Breast epithelium (tissue), 4 donors: Measurements from ENCODE around the gene RTN4. TPM values are rescaled to one million over a fixed set of nuclear protein-coding genes. Genes with fewer than 3 reads are reported as not detected.

ENCODE experiments used
- DNase-seq, 2 donors: peaks; one replicate each; pipeline ENCODE4 v3.0.0-alpha.2; 2019; ENCODE audit warnings: low spot score in 2 of 2
- H3K27ac ChIP-seq, 2 donors: fragments of 200-600 bp; sonication (generic) in 1 of 2; one replicate each; pipeline ENCODE4 v1.5.1; 2016 to 2019; ENCODE audit warnings: mild to moderate bottlenecking in 1 of 2
- H3K27me3 ChIP-seq, 2 donors: fragments of 200-600 bp; sonication (generic) in 1 of 2; one replicate each; pipeline versions ENCODE4 v1.5.1 to v1.6.0; 2017 to 2019; ENCODE audit warnings: control low read depth in 1 of 2, mild to moderate bottlenecking in 1 of 2
- H3K36me3 ChIP-seq: fragments of 200-600 bp; one replicate; pipeline ENCODE4 v1.5.1; 2019
- H3K4me1 ChIP-seq, 2 donors: fragments of 200-600 bp; sonication (generic); one replicate each; pipeline ENCODE4 v1.5.1; 2016 to 2019; ENCODE audit warnings: control low read depth in 1 of 2
- H3K4me3 ChIP-seq, 3 donors: fragments of 200-600 bp; sonication (generic); 1 replicate in 2 of 3; 2 replicates in 1 of 3; pipeline ENCODE4 v1.5.1; 2016 to 2019; ENCODE audit warnings: mild to moderate bottlenecking in 3 of 3, moderate library complexity in 2 of 3
- H3K9me3 ChIP-seq, 2 donors: fragments of 200-600 bp; sonication (generic) in 1 of 2; one replicate each; pipeline ENCODE4 v1.5.1; 2016 to 2019; ENCODE audit warnings: control low read depth in 1 of 2
- POLR2A ChIP-seq: fragments of 450-650 bp; IDR thresholded peaks from one replicate; pipeline ENCODE4 v1.6.1; 2016; ENCODE audit warnings: antibody characterized with exemption, mild to moderate bottlenecking, moderate library complexity
- POLR2AphosphoS5 ChIP-seq, 3 donors: sonication (generic); formaldehyde crosslinking; IDR thresholded peaks; one replicate each; pipeline ENCODE4 v1.6.1; 2017; ENCODE audit warnings: antibody characterized with exemption in 3 of 3
- intact Hi-C: fragments of 100-400 bp; cut with DNase I; formaldehyde crosslinking; loops from one replicate; pipeline ENCODE4 v1.15.1; 2023; ENCODE audit warnings: low total_unique reads
- total RNA-seq, 3 donors: library from RNA; depleted of rRNA; stranded (reverse); fragments of >200 nt; gene quantifications; one replicate each; pipeline ENCODE4 v1.1.0, GENCODE V29; 2016
- TF ChIP-seq, protein P1 (sequence below), 3 donors: fragments of 450-650 bp; IDR thresholded peaks; one replicate each; pipeline ENCODE4 v1.5.1; 2016 to 2017; ENCODE audit warnings: antibody characterized with exemption in 3 of 3, mild to moderate bottlenecking in 3 of 3, moderate library complexity in 3 of 3

RTN4 gene
- total RNA-seq, 3 donors from 2014 or later, result 188 to 419 (median 201) TPM

DNA sequence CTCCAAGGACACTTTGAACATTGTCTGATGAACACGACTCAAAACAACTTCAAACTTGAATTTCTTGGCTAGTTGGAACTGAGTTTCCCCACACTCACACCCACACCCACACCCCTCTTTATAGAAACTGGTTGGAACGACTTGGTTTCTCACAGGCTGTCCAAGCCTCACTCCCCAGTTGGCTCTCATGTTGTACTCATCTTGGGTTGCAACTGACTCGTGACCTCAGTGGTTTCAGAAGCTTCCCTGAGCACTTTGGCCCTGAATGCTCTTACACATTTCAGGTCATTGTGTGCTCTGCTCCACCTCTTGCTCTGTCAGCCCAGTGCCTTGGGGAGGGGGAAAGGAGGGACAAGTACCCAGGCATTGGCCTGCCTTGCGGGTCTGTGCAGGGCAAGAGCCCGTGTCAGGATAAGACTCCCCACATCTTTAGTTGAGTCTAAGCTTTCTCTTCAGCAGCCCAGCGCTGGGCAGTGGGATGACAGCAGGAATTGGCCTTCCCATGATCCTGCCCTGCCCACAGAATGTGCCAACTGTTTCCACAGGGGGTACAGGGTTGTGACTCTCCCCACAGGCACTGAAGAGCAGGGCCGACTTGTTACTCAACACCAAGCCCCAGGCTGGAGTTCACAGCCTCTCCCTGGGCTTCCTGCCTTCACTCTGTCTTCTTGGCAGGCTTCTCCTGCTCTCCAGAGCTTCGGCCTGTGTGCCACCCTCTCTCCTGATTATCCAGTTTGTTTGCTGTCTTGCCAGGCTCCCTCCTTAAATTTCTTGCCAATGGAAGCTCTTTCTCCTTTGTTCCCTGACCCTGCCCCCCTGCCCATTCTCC is 104.6 kb downstream of the RTN4 start:
- H3K27ac ChIP-seq, result peak overlapping the region; percentile 89 to 95
- peaks cover 6 to 8% of the 10 kb centered on the region in 2 donors for H3K4me1 ChIP-seq
- intact Hi-C loops, result no loop called here
- H3K9me3 ChIP-seq, result no peaks in the 10 kb centered on the region
- peak; percentile 47 to 73 (median 70) for TF ChIP-seq POLR2AphosphoS5 (IDR thresholded peaks at IDR 0.05)
- TF ChIP-seq POLR2A, result no peak
- TF ChIP-seq, protein P1, sequence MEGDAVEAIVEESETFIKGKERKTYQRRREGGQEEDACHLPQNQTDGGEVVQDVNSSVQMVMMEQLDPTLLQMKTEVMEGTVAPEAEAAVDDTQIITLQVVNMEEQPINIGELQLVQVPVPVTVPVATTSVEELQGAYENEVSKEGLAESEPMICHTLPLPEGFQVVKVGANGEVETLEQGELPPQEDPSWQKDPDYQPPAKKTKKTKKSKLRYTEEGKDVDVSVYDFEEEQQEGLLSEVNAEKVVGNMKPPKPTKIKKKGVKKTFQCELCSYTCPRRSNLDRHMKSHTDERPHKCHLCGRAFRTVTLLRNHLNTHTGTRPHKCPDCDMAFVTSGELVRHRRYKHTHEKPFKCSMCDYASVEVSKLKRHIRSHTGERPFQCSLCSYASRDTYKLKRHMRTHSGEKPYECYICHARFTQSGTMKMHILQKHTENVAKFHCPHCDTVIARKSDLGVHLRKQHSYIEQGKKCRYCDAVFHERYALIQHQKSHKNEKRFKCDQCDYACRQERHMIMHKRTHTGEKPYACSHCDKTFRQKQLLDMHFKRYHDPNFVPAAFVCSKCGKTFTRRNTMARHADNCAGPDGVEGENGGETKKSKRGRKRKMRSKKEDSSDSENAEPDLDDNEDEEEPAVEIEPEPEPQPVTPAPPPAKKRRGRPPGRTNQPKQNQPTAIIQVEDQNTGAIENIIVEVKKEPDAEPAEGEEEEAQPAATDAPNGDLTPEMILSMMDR (IDR thresholded peaks at IDR 0.05), result peak in 1 of 3 donors; percentile 16
- H3K4me3 ChIP-seq, result peak overlapping the region in 1 of 3 donors; percentile 35
- no peaks in the 10 kb centered on the region for H3K36me3 ChIP-seq
- DNase-seq, result peak; percentile 79 to 89
- no peaks in the 10 kb centered on the region for H3K27me3 ChIP-seq

DNA sequence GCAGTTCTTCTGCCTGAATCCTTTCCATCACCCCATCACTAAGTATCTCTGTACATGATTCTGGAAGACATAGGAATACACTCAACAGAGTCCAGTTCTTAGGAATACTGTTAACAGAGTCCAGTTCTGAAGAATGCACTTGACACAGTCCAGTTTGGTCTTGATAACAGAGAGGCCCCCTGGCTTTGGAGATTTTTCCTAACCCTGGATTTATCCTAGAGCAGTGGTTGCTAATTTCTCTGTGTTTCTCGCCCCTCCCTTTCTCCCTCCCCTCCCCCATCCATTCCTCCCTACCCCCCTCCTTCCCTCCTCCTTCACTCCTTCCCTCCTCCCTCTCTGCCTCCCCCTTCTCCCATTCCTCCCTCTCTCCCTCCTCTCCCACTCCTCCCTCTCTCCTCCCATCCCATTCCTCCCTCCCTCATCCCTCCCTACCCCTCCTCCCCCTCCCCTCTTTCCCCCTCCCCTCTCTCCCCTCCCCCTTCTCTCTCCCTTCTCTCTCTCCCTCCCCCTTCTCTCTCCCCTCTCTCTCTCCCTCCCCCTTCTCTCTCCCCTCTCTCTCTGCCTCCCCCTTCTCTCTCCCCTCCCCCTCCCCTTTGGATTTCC is 105.4 kb downstream of the RTN4 start:
- H3K4me1 ChIP-seq, result peaks cover 6 to 8% of the 10 kb centered on the region in 2 donors
- no peaks in the 10 kb centered on the region for H3K9me3 ChIP-seq
- peak overlapping the region; percentile 89 to 95 for H3K27ac ChIP-seq
- TF ChIP-seq POLR2AphosphoS5 (IDR thresholded peaks at IDR 0.05), result no peak
- TF ChIP-seq, protein P1 (IDR thresholded peaks at IDR 0.05), result no peak
- TF ChIP-seq POLR2A, result no peak
- H3K36me3 ChIP-seq, result no peaks in the 10 kb centered on the region
- H3K27me3 ChIP-seq, result no peaks in the 10 kb centered on the region
- DNase-seq, result no peak
- no peak overlapping the region for H3K4me3 ChIP-seq
- intact Hi-C loops, result no loop called here

DNA sequence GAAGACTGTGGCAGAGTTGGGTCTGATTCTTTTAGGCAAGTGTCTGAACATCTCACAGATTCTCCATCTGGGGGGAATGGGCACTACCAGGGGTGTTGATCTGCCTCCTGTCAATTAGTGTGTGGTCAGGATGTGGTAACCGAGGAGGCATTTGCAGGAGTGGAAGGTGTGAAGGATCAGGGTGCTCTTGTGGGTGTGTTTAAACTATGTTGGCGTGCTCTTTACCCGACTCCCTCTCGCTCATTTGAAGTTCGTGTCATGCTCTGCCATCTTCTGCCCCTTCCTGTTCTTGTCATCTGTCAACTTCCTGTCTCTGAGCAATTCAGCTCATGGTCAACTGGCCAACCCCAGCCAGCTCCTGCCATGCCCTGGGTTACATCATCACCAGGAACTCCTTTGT is 107.9 kb downstream of the RTN4 start:
- no peaks in the 10 kb centered on the region for H3K27me3 ChIP-seq
- TF ChIP-seq POLR2A (no peak), POLR2AphosphoS5 (IDR thresholded peaks at IDR 0.05) (no peak)
- TF ChIP-seq, protein P1 (IDR thresholded peaks at IDR 0.05), result no peak
- no peak for DNase-seq
- intact Hi-C loops, result no loop called here
- peaks cover 0 to 8% of the 10 kb centered on the region in 2 donors for H3K9me3 ChIP-seq
- H3K36me3 ChIP-seq, result no peaks in the 10 kb centered on the region
- no peak overlapping the region for H3K4me3 ChIP-seq
- peak overlapping the region in 1 of 2 donors; percentile 3 for H3K27ac ChIP-seq
- H3K4me1 ChIP-seq, result peaks cover 0 to 8% of the 10 kb centered on the region in 2 donors

GRCh38 chr2:54941248-54941984 is 108.8 kb downstream of the RTN4 start:
- Histone ChIP-seq H3K27ac (peak overlapping the region in 1 of 2 donors; percentile 48), H3K9me3 (peaks cover 0 to 8% of the 10 kb centered on the region in 2 donors), H3K36me3 (no peaks in the 10 kb centered on the region), H3K4me1 (peaks cover 0 to 4% of the 10 kb centered on the region in 2 donors), H3K4me3 (no peak overlapping the region), H3K27me3 (no peaks in the 10 kb centered on the region)
- DNase-seq, result peak in 1 of 2 donors; percentile 45
- intact Hi-C loops, result no loop called here
- TF ChIP-seq, protein P1 (IDR thresholded peaks at IDR 0.05), result no peak
- peak in 1 of 3 donors; percentile 15 for TF ChIP-seq POLR2AphosphoS5 (IDR thresholded peaks at IDR 0.05)
- no peak for TF ChIP-seq POLR2A
